Neural cell (in vitro differentiated cells): Measurements from ENCODE around the gene GPR152. TPM values are rescaled to one million over a fixed set of nuclear protein-coding genes. Genes with fewer than 3 reads are reported as not detected.

Experiments used
- H2AFZ ChIP-seq: fragments of 200-600, 300-800 bp; sonication (generic), shearing (Covaris generic); 2 replicates; pipeline ENCODE4 v1.6.0; 2014; ENCODE audit warnings: low read depth, mild to moderate bottlenecking, antibody characterized with exemption, low read length, moderate library complexity
- H3F3A ChIP-seq: fragments of 200-600 bp; shearing (Covaris generic); 2 replicates; pipeline ENCODE4 v1.6.1; 2016; ENCODE audit warnings: mild to moderate bottlenecking, moderate library complexity, mixed read lengths, antibody characterized with exemption, low read length; ENCODE audit not compliant: insufficient read depth, poor library complexity, severe bottlenecking
- H3K27ac ChIP-seq: fragments of 200-600, 300-800 bp; sonication (generic), shearing (Covaris generic); 2 replicates; pipeline ENCODE4 v1.5.1; 2014; ENCODE audit warnings: mild to moderate bottlenecking, low read length, moderate library complexity
- H3K27me3 ChIP-seq: fragments of 300-800, 200-600 bp; sonication (generic), shearing (Covaris generic); 2 replicates; pipeline ENCODE4 v1.6.0; 2014; ENCODE audit warnings: mild to moderate bottlenecking, low read depth, low read length, moderate library complexity; ENCODE audit not compliant: insufficient read depth
- H3K36me3 ChIP-seq: fragments of 300-800, 200-600 bp; sonication (generic), shearing (Covaris generic); 2 replicates; pipeline ENCODE4 v1.5.1; 2014; ENCODE audit warnings: mild to moderate bottlenecking, antibody characterized with exemption, low read length, moderate library complexity; ENCODE audit not compliant: insufficient read depth
- H3K4me2 ChIP-seq: fragments of 300-800, 200-600 bp; sonication (generic), shearing (Covaris generic); 2 replicates; pipeline ENCODE4 v1.6.0; 2014; ENCODE audit warnings: mild to moderate bottlenecking, low read length
- H3K4me3 ChIP-seq: fragments of 300-800, 200-600 bp; sonication (generic), shearing (Covaris generic); 2 replicates; pipeline ENCODE4 v1.5.1; 2014; ENCODE audit warnings: mild to moderate bottlenecking, low read length, moderate library complexity
- H3K79me2 ChIP-seq: fragments of 200-600 bp; shearing (Covaris generic); replicated peaks from 2 replicates; pipeline ENCODE4 v1.6.0; 2014; ENCODE audit warnings: mild to moderate bottlenecking, low read length, moderate library complexity; ENCODE audit not compliant: insufficient read depth
- H3K9ac ChIP-seq: fragments of 300-800, 200-600 bp; sonication (generic), shearing (Covaris generic); 2 replicates; pipeline ENCODE4 v1.6.1; 2016; ENCODE audit warnings: mild to moderate bottlenecking, low read length, mixed read lengths
- H3K9me2 ChIP-seq: fragments of 200-600 bp; shearing (Covaris generic); 2 replicates; pipeline ENCODE4 v1.6.1; 2016; ENCODE audit warnings: mild to moderate bottlenecking, low read length, mixed read lengths; ENCODE audit not compliant: insufficient read depth
- H3K9me3 ChIP-seq: fragments of 200-600, 300-800 bp; sonication (generic), shearing (Covaris generic); 2 replicates; pipeline ENCODE4 v1.6.1; 2016; ENCODE audit warnings: mild to moderate bottlenecking, mixed run types, low read length, moderate library complexity, mixed read lengths
- H4K20me1 ChIP-seq: fragments of 200-600 bp; shearing (Covaris generic); 2 replicates; pipeline ENCODE4 v1.6.1; 2016; ENCODE audit warnings: mild to moderate bottlenecking, mixed run types; ENCODE audit not compliant: insufficient read depth
- EP300 ChIP-seq: fragments of 450-650 bp; conservative IDR thresholded peaks from 2 replicates; pipeline ENCODE4 v1.6.1; 2014; ENCODE audit warnings: antibody characterized with exemption, mild to moderate bottlenecking, moderate library complexity; ENCODE audit not compliant: poor library complexity, severe bottlenecking
- EZH2 ChIP-seq: fragments of 200-600, 300-800 bp; shearing (Covaris generic), sonication (generic); IDR thresholded peaks from 2 replicates; pipeline ENCODE4 v1.6.1; 2014; ENCODE audit warnings: antibody characterized with exemption, low read length, borderline replicate concordance, mild to moderate bottlenecking; ENCODE audit not compliant: insufficient read depth, poor library complexity, severe bottlenecking
- MXI1 ChIP-seq: fragments of 450-650 bp; conservative IDR thresholded peaks from 2 replicates; pipeline ENCODE4 v1.6.1; 2014; ENCODE audit warnings: antibody characterized with exemption, mild to moderate bottlenecking; ENCODE audit not compliant: poor library complexity, severe bottlenecking
- POLR2AphosphoS5 ChIP-seq: IDR thresholded peaks from 2 replicates; pipeline ENCODE4 v1.6.1; 2012
- RAD21 ChIP-seq: fragments of 450-650 bp; conservative IDR thresholded peaks from 2 replicates; pipeline ENCODE4 v1.6.1; 2014; ENCODE audit warnings: antibody characterized with exemption, mild to moderate bottlenecking, moderate library complexity
- SMC3 ChIP-seq: fragments of 450-650 bp; conservative IDR thresholded peaks from 2 replicates; pipeline ENCODE4 v1.6.1; 2014; ENCODE audit warnings: antibody characterized with exemption, mild to moderate bottlenecking, moderate library complexity; ENCODE audit not compliant: poor library complexity
- TAF1 ChIP-seq: IDR thresholded peaks from 2 replicates; pipeline ENCODE4 v1.6.1; 2012; ENCODE audit warnings: low read depth
- polyA plus RNA-seq: library from polyadenylated mRNA; depleted of rRNA; stranded (reverse); fragments of >200 nt; gene quantifications from 2 replicates; pipeline ENCODE4 v1.2.3, GENCODE V29; 2014
- TF ChIP-seq, protein P1 (sequence below): fragments of 450-650 bp; IDR thresholded peaks from 2 replicates; pipeline ENCODE4 v1.5.1; 2014; ENCODE audit warnings: antibody characterized with exemption, mild to moderate bottlenecking, moderate library complexity; ENCODE audit not compliant: poor library complexity, severe bottlenecking
- TF ChIP-seq, protein P2 (sequence below): IDR thresholded peaks from 2 replicates; pipeline ENCODE4 v1.6.1; 2012; ENCODE audit warnings: borderline replicate concordance

GPR152 gene
- polyA plus RNA-seq, 1 donor from 2014 or later = not detected

DNA sequence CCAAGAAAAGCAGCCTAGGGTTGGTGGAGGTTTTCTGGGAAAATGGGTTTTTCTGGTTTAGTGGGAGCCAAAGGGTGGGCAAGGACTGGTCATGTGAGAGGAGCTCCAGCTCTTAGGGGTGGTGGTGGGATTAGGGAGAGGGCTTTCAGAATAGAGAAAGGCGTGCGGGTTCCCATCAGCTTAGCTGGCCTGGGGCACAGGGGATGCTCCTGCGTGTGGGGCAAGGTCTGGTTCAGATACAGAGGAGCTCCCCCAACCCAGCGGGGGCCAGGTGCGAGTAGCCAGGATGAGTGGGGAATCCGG lies 15.9 kb upstream of the GPR152 start:
- no peak for TF ChIP-seq SMC3
- no peak for TF ChIP-seq EP300
- TF ChIP-seq, protein P1, sequence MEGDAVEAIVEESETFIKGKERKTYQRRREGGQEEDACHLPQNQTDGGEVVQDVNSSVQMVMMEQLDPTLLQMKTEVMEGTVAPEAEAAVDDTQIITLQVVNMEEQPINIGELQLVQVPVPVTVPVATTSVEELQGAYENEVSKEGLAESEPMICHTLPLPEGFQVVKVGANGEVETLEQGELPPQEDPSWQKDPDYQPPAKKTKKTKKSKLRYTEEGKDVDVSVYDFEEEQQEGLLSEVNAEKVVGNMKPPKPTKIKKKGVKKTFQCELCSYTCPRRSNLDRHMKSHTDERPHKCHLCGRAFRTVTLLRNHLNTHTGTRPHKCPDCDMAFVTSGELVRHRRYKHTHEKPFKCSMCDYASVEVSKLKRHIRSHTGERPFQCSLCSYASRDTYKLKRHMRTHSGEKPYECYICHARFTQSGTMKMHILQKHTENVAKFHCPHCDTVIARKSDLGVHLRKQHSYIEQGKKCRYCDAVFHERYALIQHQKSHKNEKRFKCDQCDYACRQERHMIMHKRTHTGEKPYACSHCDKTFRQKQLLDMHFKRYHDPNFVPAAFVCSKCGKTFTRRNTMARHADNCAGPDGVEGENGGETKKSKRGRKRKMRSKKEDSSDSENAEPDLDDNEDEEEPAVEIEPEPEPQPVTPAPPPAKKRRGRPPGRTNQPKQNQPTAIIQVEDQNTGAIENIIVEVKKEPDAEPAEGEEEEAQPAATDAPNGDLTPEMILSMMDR = no peak
- no peak for TF ChIP-seq TAF1
- TF ChIP-seq, protein P2, sequence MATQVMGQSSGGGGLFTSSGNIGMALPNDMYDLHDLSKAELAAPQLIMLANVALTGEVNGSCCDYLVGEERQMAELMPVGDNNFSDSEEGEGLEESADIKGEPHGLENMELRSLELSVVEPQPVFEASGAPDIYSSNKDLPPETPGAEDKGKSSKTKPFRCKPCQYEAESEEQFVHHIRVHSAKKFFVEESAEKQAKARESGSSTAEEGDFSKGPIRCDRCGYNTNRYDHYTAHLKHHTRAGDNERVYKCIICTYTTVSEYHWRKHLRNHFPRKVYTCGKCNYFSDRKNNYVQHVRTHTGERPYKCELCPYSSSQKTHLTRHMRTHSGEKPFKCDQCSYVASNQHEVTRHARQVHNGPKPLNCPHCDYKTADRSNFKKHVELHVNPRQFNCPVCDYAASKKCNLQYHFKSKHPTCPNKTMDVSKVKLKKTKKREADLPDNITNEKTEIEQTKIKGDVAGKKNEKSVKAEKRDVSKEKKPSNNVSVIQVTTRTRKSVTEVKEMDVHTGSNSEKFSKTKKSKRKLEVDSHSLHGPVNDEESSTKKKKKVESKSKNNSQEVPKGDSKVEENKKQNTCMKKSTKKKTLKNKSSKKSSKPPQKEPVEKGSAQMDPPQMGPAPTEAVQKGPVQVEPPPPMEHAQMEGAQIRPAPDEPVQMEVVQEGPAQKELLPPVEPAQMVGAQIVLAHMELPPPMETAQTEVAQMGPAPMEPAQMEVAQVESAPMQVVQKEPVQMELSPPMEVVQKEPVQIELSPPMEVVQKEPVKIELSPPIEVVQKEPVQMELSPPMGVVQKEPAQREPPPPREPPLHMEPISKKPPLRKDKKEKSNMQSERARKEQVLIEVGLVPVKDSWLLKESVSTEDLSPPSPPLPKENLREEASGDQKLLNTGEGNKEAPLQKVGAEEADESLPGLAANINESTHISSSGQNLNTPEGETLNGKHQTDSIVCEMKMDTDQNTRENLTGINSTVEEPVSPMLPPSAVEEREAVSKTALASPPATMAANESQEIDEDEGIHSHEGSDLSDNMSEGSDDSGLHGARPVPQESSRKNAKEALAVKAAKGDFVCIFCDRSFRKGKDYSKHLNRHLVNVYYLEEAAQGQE = no peak
- no peak for TF ChIP-seq EZH2
- TF ChIP-seq MXI1 = no peak
- TF ChIP-seq RAD21 = no peak
- TF ChIP-seq POLR2AphosphoS5 = no peak

DNA sequence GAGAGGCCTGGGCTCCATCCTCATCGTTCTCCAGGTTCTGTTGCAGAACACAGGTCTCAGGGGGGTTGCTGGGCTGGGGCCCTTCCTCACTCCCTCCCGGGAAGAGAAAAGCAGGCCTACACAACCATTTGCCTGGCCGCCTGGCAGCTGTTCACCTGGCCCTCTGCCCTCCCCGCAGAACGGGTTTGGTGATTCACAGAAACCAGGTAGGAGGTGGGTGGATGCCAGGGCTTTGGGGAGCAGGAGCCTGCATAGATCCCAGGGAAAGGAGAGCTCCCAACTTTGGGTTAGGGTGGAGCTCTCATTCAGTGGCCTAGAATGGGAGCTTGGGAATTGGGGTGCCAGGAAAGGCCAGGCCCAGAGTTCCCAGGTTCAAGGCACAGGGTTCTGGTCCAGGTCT lies 15.5 kb upstream of the GPR152 start:
- Histone ChIP-seq H3K4me2 (peak overlapping the region; percentile 94), H3F3A (no peaks in the 10 kb centered on the region), H3K4me3 (peak overlapping the region; percentile 95), H3K9ac (peak overlapping the region; percentile 86), H2AFZ (no peak overlapping the region), H3K9me3 (no peaks in the 10 kb centered on the region), H3K36me3 (no peaks in the 10 kb centered on the region), H3K79me2 (no peaks in the 10 kb centered on the region), H3K27ac (no peak overlapping the region), H3K9me2 (no peaks in the 10 kb centered on the region), H3K27me3 (no peaks in the 10 kb centered on the region), H4K20me1 (no peaks in the 10 kb centered on the region)
- no peak for TF ChIP-seq TAF1
- TF ChIP-seq EZH2 = no peak
- TF ChIP-seq, protein P1 = no peak
- no peak for TF ChIP-seq SMC3
- TF ChIP-seq MXI1 = no peak
- no peak for TF ChIP-seq POLR2AphosphoS5
- TF ChIP-seq, protein P2 = no peak
- TF ChIP-seq RAD21 = no peak
- no peak for TF ChIP-seq EP300

More for the DNA sequence above, 15.9 kb upstream of the GPR152 start:
- no peaks in the 10 kb centered on the region for H4K20me1 ChIP-seq
- H3K79me2 ChIP-seq = no peaks in the 10 kb centered on the region
- H3K4me2 ChIP-seq = peak overlapping the region; percentile 94
- H3K36me3 ChIP-seq = no peaks in the 10 kb centered on the region
- no peaks in the 10 kb centered on the region for H3F3A ChIP-seq
- H2AFZ ChIP-seq = peak overlapping the region; percentile 80
- peak overlapping the region; percentile 95 for H3K4me3 ChIP-seq
- no peaks in the 10 kb centered on the region for H3K27me3 ChIP-seq
- no peaks in the 10 kb centered on the region for H3K9me2 ChIP-seq
- peak overlapping the region; percentile 53 for H3K27ac ChIP-seq
- H3K9me3 ChIP-seq = no peaks in the 10 kb centered on the region
- H3K9ac ChIP-seq = peak overlapping the region; percentile 86
